Body of pancreas (tissue), 4 donors: ENCODE measurements around the gene FUT7.

Experiments used
- POLR2A ChIP-seq, 3 donors: fragments of 450-650 bp; IDR thresholded peaks; one replicate each; pipeline ENCODE4 v1.6.1; 2016; ENCODE audit warnings: antibody characterized with exemption in 3 of 3, mild to moderate bottlenecking in 2 of 3
- TF ChIP-seq, protein P1 (sequence below), 7 experiments: fragments of 450-650 bp in 4 of 7; fragments of 200-600 bp in 3 of 7; sonication (generic) in 3 of 7; IDR thresholded peaks; one replicate each; pipeline ENCODE4 v1.5.1; 2016 to 2019; ENCODE audit warnings: antibody characterized with exemption in 7 of 7

GRCh38 chr9:137017071-137017470 is 14.8 kb downstream of the FUT7 start:
- TF ChIP-seq POLR2A (IDR thresholded peaks at IDR 0.05): no peak
- TF ChIP-seq, protein P1, sequence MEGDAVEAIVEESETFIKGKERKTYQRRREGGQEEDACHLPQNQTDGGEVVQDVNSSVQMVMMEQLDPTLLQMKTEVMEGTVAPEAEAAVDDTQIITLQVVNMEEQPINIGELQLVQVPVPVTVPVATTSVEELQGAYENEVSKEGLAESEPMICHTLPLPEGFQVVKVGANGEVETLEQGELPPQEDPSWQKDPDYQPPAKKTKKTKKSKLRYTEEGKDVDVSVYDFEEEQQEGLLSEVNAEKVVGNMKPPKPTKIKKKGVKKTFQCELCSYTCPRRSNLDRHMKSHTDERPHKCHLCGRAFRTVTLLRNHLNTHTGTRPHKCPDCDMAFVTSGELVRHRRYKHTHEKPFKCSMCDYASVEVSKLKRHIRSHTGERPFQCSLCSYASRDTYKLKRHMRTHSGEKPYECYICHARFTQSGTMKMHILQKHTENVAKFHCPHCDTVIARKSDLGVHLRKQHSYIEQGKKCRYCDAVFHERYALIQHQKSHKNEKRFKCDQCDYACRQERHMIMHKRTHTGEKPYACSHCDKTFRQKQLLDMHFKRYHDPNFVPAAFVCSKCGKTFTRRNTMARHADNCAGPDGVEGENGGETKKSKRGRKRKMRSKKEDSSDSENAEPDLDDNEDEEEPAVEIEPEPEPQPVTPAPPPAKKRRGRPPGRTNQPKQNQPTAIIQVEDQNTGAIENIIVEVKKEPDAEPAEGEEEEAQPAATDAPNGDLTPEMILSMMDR (IDR thresholded peaks at IDR 0.05): no peak
